MM.1S (cell line): ENCODE measurements around the gene GORAB.

Experiments used
- DNase-seq: peaks from one replicate; pipeline ENCODE4 v3.0.0-alpha.2; 2015
- H2AFZ ChIP-seq: fragments of 300-600 bp; sonication (generic); 2 replicates; pipeline ENCODE4 v1.6.0; 2016; ENCODE audit warnings: antibody characterized with exemption, low read length
- H3F3A ChIP-seq: fragments of 300-600 bp; sonication (generic); 2 replicates; pipeline ENCODE4 v1.6.1; 2016; ENCODE audit warnings: mild to moderate bottlenecking, antibody characterized with exemption, low read length, moderate library complexity, mixed read lengths; ENCODE audit not compliant: insufficient read depth
- H3K27ac ChIP-seq: fragments of 300-600 bp; sonication (generic); 2 replicates; pipeline ENCODE4 v1.5.1; 2016; ENCODE audit warnings: mild to moderate bottlenecking, low read length
- H3K27me3 ChIP-seq: fragments of 300-600 bp; sonication (generic); replicated peaks from 2 replicates; pipeline ENCODE4 v1.6.0; 2016; ENCODE audit warnings: low read length; ENCODE audit not compliant: insufficient read depth
- H3K36me3 ChIP-seq: fragments of 300-600 bp; sonication (generic); replicated peaks from 2 replicates; pipeline ENCODE4 v1.6.1; 2016; ENCODE audit warnings: mild to moderate bottlenecking, low read length, mixed read lengths; ENCODE audit not compliant: insufficient read depth
- H3K4me1 ChIP-seq: fragments of 300-600 bp; sonication (generic); 2 replicates; pipeline ENCODE4 v1.6.1; 2016; ENCODE audit warnings: low read length, mixed read lengths
- H3K4me2 ChIP-seq: fragments of 300-600 bp; sonication (generic); 2 replicates; pipeline ENCODE4 v1.6.0; 2016; ENCODE audit warnings: low read depth, low read length
- H3K4me3 ChIP-seq: fragments of 300-600 bp; sonication (generic); 2 replicates; pipeline ENCODE4 v1.5.1; 2016; ENCODE audit warnings: low read length, mixed read lengths
- H3K79me2 ChIP-seq: fragments of 300-600 bp; sonication (generic); 2 replicates; pipeline ENCODE4 v1.6.1; 2016; ENCODE audit warnings: mixed run types, low read length, mixed read lengths
- H3K9ac ChIP-seq: fragments of 300-600 bp; sonication (generic); 2 replicates; pipeline ENCODE4 v1.6.1; 2016; ENCODE audit warnings: low read length, mixed read lengths
- H3K9me2 ChIP-seq: fragments of 300-600 bp; sonication (generic); replicated peaks from 2 replicates; pipeline ENCODE4 v1.6.1; 2016; ENCODE audit warnings: mild to moderate bottlenecking, low read length, mixed read lengths; ENCODE audit not compliant: insufficient read depth
- H3K9me3 ChIP-seq: fragments of 300-600 bp; sonication (generic); replicated peaks from 2 replicates; pipeline ENCODE4 v1.6.1; 2016; ENCODE audit warnings: mild to moderate bottlenecking, low read length, mixed read lengths; ENCODE audit not compliant: insufficient read depth
- H4K20me1 ChIP-seq: fragments of 300-600 bp; sonication (generic); 2 replicates; pipeline ENCODE4 v1.6.1; 2016; ENCODE audit warnings: mild to moderate bottlenecking, low read length, moderate library complexity, mixed read lengths; ENCODE audit not compliant: insufficient read depth
- CTCF ChIP-seq: fragments of 300-600 bp; sonication (generic); IDR thresholded peaks from 2 replicates; pipeline ENCODE4 v1.5.1; 2016; ENCODE audit warnings: antibody characterized with exemption, low read length, mixed read lengths
- EZH2 ChIP-seq: fragments of 300-600 bp; sonication (generic); optimal IDR thresholded peaks from 2 replicates; pipeline ENCODE3; 2017; ENCODE audit warnings: low read depth, mild to moderate bottlenecking, antibody characterized with exemption, low read length, mixed read lengths
- EZH2phosphoT487 ChIP-seq: fragments of 300-600 bp; sonication (generic); IDR thresholded peaks from 2 replicates; pipeline ENCODE4 v1.6.1; 2018; ENCODE audit warnings: antibody characterized with exemption, low read length

GORAB gene

GRCh38 chr1:170518185-170518834 lies 13.7 kb upstream of the GORAB start:
- no peak for TF ChIP-seq CTCF
- no peak for TF ChIP-seq EZH2phosphoT487
- no peak for TF ChIP-seq EZH2
- no peaks in the 10 kb centered on the region for H3K36me3 ChIP-seq
- H3K4me3 ChIP-seq = no peak overlapping the region
- H2AFZ ChIP-seq = no peak overlapping the region
- no peaks in the 10 kb centered on the region for H3K4me1 ChIP-seq
- H3K27ac ChIP-seq = no peak overlapping the region
- H3F3A ChIP-seq = no peaks in the 10 kb centered on the region
- no peaks in the 10 kb centered on the region for H3K79me2 ChIP-seq
- no peaks in the 10 kb centered on the region for H3K27me3 ChIP-seq
- no peak for DNase-seq
- H3K9me3 ChIP-seq = no peaks in the 10 kb centered on the region
- H3K9me2 ChIP-seq = no peaks in the 10 kb centered on the region
- no peaks in the 10 kb centered on the region for H4K20me1 ChIP-seq
- H3K4me2 ChIP-seq = no peak overlapping the region
- H3K9ac ChIP-seq = no peak overlapping the region

- Histone ChIP-seq H3K79me2 (no peaks in the 10 kb centered on the region), H3K36me3 (no peaks in the 10 kb centered on the region), H3K4me1 (no peaks in the 10 kb centered on the region), H3F3A (no peaks in the 10 kb centered on the region), H3K4me3 (no peak overlapping the region), H3K27ac (no peak overlapping the region), H3K9ac (no peak overlapping the region), H3K9me2 (no peaks in the 10 kb centered on the region), H3K9me3 (no peaks in the 10 kb centered on the region), H2AFZ (no peak overlapping the region), H3K27me3 (no peaks in the 10 kb centered on the region), H3K4me2 (no peak overlapping the region), H4K20me1 (no peaks in the 10 kb centered on the region)
- no peak for DNase-seq
- TF ChIP-seq EZH2 = no peak
- TF ChIP-seq CTCF = no peak
- no peak for TF ChIP-seq EZH2phosphoT487
These were observed 13.0 kb upstream of the GORAB start for GRCh38 chr1:170518965-170519364.

DNA sequence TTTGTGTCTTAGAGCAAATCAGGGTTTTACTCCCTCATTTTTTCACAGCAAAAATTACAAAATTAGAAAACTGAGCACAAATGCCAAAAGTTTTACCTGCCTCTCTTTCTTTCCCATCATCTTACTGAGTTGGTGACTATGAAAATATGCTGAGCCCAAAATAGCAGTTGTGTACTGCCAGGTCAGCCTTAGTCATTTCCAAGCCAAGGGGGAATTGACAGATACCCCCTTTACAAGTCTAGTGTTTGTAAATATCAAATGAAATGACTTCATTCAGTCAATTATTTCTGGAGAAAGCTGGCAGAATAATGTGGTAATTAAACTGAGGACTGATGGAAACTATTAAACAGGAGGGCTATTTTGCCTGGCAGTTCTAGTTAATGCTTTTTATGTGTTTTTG lies 11.4 kb upstream of the GORAB start:
- Histone ChIP-seq H3K4me1 (no peaks in the 10 kb centered on the region), H3F3A (no peaks in the 10 kb centered on the region), H4K20me1 (no peaks in the 10 kb centered on the region), H3K36me3 (no peaks in the 10 kb centered on the region), H3K27me3 (no peaks in the 10 kb centered on the region), H2AFZ (no peak overlapping the region), H3K9me2 (no peaks in the 10 kb centered on the region), H3K79me2 (no peaks in the 10 kb centered on the region), H3K4me3 (no peak overlapping the region), H3K27ac (no peak overlapping the region), H3K9me3 (no peaks in the 10 kb centered on the region), H3K9ac (no peak overlapping the region), H3K4me2 (no peak overlapping the region)
- DNase-seq = no peak
- TF ChIP-seq EZH2 (no peak), EZH2phosphoT487 (no peak), CTCF (no peak)
